ENCODE results near the gene CYP27B1.

- TF ChIP-seq CTCF (IDR thresholded peaks at IDR 0.05) (no peak), POLR2A (IDR thresholded peaks at IDR 0.05) (no peak)
Observed at GRCh38 chr12:57782243-57782607, 15.3 kb upstream of the CYP27B1 start.
